Right ventricle myocardium superior (tissue), 1 donor: ENCODE results near the gene SGMS1. TPM values are rescaled to one million over a fixed set of nuclear protein-coding genes. Genes with fewer than 3 reads are reported as not detected.

Source experiments
- ATAC-seq: fragments of 200-7000 bp; cut with Tn5 transposase; one replicate; pipeline ENCODE4 v1.9.1; 2020; ENCODE audit warnings: mild to moderate bottlenecking; ENCODE audit not compliant: poor library complexity
- DNase-seq: peaks from one replicate; pipeline ENCODE4 v3.0.0-alpha.2; 2020
- intact Hi-C: fragments of 100-400 bp; cut with DNase I; formaldehyde crosslinking; loops from one replicate; pipeline ENCODE4 v1.11.2; 2022
- total RNA-seq: library from RNA; stranded (reverse); fragmentation: NEBNext Ultra II Directional; extraction: Animal tissue kit (Norgen Biotek cat#: 25700); gene quantifications from one replicate; pipeline ENCODE4 v1.2.1, GENCODE V29; 2021
- donor health status: DM: no; HTN: yes; CAD: no; lungs with severe emphysema.

Gene SGMS1
- total RNA-seq, 1 donor from 2014 or later = 18.3 TPM

GRCh38 chr10:50404021-50404773 lies 219.6 kb downstream of the SGMS1 start:
- ATAC-seq (no peak), DNase-seq (no peak)
- intact Hi-C loops = no loop called here

GRCh38 chr10:50403074-50403473 lies 220.7 kb downstream of the SGMS1 start:
- ATAC-seq (no peak), DNase-seq (no peak)
- intact Hi-C loops = no loop called here

GRCh38 chr10:50402466-50402865 lies 221.3 kb downstream of the SGMS1 start:
- intact Hi-C loops = no loop called here
- ATAC-seq = no peak
- DNase-seq = no peak

DNA sequence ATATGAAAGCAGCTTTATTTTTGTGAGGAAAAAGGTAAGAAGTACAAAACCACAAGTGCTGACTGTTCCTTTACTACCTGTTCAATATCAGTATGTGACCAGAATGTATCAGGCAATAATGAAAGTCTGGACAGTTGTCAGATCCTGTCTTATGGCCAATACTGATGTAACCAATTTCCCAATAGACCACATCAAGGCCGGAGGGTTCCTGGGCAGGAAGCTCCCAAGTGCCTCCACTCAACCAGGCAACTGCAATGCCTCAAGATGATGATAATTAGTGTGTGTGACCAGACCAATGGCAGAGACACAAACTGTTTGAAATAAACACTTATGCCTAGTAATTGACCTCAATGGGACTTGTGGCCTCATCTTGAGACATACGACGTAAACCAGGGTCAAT lies 223.1 kb downstream of the SGMS1 start:
- intact Hi-C loops = no loop called here
- no peak for DNase-seq
- ATAC-seq = no peak

GRCh38 chr10:50398823-50399222 lies 224.9 kb downstream of the SGMS1 start:
- intact Hi-C loops = no loop called here
- no peak for ATAC-seq
- DNase-seq = no peak

DNA sequence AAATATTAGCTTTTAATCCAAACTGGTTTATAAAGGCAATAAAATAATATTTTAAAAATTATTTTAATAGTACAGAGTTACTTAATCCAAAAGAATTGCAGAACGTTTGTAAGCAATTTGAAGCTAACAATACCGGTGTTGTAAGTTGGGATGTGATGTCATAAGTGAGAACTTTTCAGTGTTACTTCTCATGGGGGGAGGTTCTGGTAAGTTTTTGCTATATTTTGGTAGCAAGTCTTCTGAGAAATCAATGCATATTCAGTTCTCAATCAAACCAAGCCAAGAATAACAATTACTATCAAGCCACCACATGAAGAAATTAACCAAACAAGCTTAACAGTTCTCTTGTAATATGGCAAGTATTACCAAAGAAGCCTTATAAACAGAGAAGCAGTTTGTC lies 225.4 kb downstream of the SGMS1 start:
- ATAC-seq (peak; percentile 60), DNase-seq (no peak)
- intact Hi-C loops = no loop called here

DNA sequence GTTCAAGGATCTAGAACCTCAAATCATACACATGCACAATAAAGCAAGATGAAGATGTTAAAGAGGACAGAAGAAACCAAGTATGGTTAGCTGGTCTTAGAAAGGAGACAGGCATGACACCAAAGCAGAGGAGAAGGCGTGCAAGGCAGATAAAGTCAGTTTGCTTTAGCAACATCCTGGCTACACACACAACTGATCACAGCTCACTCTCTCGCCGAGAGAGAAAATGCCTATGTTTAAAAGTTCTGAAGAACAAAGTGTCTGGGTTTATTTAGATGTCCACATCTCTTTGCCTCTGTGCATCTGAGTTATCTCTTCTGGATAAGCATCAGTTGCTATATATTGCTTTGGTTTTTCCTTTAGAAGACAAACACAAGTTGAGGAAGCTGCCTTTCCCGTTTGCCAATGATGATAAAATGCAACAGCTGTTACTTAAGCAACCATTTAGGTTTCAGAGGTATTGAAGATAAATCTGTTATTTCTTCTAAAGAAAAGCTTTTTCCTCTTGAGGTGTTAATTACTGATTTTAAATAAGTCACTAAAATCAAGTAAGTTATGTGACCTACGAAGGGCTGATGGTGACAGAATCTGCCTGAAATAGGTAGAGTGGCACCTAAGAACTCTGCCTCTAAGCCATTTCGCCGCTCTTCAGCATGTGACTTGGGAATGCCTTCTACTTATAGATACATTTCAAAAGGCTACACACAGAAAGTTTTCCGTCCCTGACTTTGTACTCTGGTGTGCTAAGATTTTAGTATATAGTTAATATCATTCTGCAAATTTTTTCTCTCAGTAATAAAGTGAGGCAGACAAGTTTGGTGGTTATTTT lies 226.2 kb downstream of the SGMS1 start:
- ATAC-seq (peak; percentile 28), DNase-seq (no peak)
- intact Hi-C loops = no loop called here

DNA sequence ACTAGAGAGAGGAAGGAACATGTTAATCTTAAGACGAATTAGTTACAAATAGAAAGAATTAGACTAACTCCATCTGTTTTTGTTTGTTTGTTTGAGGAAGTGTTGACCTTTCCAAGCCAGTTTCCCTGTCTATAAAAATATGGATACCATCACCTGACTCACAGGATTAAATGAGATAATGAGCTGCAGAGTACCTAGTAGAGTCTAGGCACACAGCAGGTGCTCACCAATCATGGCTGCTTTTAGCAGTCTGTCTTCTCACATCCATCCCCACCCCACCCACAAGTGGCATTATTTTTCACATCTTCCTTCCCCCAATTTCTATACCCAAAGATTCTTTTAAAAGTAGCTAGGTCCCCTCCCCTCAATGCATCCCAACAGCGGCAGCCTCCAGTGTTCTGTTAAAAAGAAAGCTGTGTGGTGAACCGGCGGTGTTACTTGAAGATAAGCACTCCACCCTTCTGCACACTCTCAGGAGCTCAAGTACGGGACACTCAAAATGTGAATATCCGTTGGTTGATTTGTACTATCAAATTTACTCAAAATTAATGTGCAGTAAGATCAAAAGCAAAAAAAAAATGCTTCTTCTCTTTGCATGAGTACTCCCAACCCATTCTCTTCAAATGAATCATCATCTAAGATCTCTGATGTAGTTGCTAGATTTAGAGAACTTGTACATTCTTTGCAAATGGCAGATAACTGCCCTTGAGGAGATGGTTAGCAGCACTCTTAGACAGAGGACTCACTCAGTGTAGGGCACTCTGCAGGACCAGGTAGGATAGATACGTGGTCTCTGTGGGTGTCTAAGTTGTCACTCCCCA lies 227.1 kb downstream of the SGMS1 start:
- ATAC-seq = no peak
- intact Hi-C loops = no loop called here
- no peak for DNase-seq

- ATAC-seq (no peak), DNase-seq (no peak)
- intact Hi-C loops = no loop called here
Measured at GRCh38 chr10:50395851-50396250, 227.9 kb downstream of the SGMS1 start.

DNA sequence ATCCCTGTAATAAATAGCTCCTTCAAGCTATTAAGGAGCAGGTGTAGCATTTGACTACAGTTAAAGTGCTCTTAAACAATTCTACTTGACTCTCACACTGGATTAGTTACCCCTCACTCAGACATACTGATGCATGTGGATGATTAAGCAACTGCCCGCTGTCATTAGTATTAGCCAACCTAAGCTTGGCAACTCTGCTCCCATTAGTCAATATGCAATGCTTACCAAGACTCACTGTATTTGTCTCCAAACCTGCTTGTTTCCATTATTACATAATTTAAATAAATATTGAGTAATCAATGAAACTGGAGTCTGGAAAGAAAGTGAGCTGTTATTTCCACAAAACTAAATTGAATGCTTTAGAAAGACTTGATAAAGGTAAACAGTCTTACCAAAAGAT lies 228.5 kb downstream of the SGMS1 start:
- no peak for DNase-seq
- ATAC-seq = no peak
- intact Hi-C loops = no loop called here

DNA sequence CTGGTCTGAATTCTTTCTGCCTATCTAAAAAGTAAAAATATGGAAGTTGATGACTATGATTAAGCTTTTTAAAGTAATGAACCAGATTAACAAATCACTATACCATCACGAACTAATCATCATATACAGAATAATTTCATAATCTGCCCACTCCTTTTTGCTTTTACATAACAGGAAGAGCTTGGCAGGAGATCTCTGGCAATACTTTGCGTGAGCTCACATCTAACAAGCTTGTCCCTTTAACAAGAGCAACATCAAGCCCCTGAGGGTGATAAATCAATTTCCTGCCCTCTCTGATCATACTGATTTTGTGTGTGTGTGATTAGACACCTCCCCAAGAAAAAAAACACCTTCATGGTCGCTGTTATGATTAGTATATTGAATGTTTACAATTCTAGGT lies 228.9 kb downstream of the SGMS1 start:
- DNase-seq = no peak
- intact Hi-C loops = no loop called here
- ATAC-seq = no peak

DNA sequence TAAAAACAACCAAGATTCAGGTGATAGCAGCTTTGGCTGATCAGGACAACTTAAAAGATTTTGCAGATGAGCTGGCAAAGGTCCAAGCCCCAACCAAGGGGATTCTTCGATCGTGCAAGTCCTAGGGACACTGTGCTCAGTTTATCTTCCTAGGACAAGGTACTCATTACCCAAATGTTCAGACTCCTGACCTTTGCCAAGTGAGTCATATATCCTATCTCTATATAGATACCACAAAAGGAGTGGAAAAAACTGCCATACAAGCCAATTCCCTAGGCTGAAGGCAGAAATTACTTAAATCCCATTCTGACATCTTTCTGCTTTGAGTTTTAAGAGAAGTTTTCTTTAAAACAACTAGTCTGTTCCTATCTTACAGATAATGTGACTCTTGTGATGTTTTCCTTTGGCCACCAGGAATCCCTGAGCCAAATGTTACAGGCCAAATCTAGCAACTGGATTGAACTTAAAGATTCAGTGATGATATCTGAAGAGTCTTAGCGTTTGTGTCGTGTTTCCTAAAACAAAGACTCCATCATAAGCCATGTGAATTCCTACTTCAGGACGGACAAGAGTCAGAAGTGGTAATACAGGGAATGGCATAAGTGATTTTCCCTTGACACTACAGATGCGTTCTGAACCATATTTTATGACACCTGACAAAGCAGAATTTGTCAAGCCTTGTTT lies 229.8 kb downstream of the SGMS1 start:
- intact Hi-C loops = no loop called here
- no peak for ATAC-seq
- no peak for DNase-seq

GRCh38 chr10:50392966-50393718 lies 230.6 kb downstream of the SGMS1 start:
- DNase-seq (no peak), ATAC-seq (no peak)
- intact Hi-C loops = no loop called here

GRCh38 chr10:50392426-50392825 lies 231.3 kb downstream of the SGMS1 start:
- ATAC-seq (no peak), DNase-seq (no peak)
- intact Hi-C loops = no loop called here

GRCh38 chr10:50390302-50390701 lies 233.5 kb downstream of the SGMS1 start:
- ATAC-seq (no peak), DNase-seq (no peak)
- intact Hi-C loops = no loop called here

- ATAC-seq (no peak), DNase-seq (no peak)
- intact Hi-C loops = no loop called here
Measured at GRCh38 chr10:50388181-50388580, 235.6 kb downstream of the SGMS1 start.

DNA sequence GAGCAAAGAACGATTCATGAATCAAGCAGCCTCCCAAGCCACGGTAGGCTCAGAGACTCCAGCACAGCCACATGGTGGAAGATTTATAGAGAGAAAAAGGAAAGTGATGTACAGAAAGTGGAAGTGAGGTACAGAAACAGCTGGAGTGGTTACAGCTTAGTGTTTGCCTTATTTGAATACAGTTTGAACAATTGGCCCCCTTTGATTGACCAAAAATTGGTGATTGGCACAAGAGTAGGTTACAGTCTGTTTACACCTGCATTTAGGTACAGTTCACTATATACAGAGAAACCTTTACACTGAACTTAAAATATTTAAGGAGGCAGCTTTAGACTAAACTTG lies 236.1 kb downstream of the SGMS1 start:
- intact Hi-C loops = no loop called here
- ATAC-seq (no peak), DNase-seq (no peak)

DNA sequence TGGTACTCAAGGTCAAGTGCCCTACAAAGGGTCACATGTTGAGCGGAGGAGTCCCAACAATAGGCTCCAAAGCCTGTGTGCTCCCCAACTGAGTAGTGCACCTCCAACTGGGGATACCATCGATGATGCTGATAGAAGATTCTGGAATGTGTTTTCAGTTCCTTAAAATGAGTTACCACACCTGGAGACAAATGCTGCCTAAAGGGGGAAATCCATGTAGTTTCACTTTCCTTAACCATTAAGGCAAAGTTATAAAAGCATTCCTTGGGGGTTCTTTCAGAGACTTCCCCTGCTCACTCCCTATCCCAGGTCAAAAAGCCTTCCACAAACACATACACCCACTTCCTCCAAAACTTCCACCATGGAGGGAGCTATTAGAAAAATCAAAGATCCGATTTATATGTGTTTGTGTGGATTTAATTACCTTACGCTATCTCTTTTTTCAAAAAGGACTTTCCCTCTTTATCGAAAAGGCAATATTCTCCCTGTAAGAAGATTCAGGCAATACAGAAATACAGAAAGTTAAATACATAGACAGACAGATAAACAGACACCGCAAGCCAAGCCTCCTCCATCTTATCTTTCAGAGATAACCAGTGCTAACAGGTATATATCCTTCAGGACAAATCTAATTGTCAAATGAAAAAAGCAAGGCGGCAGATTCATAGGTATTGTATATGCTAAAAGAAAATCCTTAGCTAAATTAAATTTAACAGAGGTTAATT lies 236.6 kb downstream of the SGMS1 start:
- ATAC-seq = no peak
- intact Hi-C loops = no loop called here
- no peak for DNase-seq
